ENCODE data around the gene MAPK4.

The MAPK4 gene

DNA sequence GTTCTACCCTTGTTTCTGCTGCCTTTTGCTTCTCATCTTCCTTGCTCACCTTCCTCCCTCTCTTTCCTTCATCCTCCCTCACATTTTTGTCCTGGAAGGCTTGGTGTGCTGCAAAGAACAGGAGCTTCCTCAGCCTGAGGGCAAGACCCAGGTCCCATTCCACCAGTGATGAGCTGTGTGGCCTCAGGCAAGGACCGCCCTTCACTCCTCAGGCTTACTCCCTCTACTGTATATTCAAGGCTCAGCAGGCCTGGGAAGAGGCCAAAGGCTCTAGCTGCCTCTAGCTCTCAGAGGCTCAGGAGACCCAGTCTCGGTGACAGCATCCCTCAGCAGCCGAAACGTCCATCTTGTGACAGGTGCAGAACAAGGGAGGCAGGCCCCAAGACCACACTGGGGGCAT lies 162.4 kb downstream of the MAPK4 start:
- FAIRE-seq, result no peak

- no peak for FAIRE-seq
Observed at GRCh38 chr18:50724751-50725151, 164.9 kb downstream of the MAPK4 start.

DNA sequence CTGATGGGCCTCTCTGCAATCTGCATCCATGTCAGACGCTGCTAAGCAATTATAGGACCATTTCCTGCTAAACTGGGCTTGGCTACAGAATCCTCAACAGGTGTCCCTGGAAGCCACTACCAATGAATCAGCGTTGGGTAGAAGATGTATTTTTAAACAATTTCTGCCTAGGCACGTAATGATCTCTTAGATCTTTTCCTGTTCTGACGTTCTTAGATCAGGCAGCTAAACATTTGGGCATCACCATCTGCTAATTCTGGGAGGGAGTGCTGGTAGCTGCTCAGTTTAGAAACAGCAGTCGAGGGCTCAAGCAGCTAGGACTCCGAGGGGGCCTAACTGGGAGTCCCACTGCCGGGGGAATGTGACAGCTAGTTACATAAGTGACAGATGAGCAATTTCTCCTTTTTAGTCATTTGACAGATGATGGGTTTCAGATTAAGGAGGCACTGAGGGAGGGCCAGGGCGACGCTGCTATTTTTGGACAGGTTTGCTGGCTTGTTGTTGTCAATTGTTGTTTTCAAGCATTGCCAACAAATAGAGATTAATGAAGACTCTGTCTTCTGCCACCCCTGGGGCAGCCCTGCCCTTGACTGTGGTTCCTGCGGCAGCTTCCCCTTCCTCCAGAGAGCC lies 167.2 kb downstream of the MAPK4 start:
- no peak for FAIRE-seq

DNA sequence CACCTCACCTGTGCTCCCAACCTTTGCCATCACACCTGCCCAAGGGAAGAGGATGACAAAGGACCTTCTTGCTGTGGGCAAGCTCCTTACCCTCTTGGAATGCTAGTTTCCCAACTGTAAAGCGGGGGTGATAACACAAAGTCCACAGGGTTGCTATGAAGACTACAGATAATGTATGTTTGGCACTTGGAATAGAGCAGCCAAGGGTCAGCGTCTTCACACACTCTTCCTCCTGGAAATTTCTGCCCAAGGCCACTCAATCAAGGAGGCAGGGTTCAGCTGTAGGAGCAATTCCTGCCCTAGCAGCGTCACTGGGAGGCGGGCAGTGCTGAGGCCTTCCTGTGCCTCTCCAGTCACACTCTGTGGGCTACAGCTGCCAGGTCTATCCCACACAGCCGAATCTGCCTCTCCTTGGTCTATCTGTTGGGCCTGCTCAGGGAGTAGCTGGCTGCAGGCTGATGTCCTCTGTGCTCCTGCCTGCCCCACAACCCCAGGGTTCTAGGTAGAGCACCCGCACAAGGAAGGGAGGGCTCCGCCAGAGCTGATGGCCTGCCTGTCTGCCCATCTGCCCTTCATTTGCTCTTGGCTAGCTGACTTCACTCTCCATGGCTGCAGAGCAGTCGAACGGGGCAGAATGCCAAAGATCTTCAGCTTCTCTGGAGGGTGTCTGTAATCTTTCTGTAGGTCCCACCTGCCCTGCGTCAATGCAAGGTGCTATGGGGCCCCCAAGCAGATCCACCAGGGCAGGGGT lies 168.0 kb downstream of the MAPK4 start:
- FAIRE-seq, result no peak

DNA sequence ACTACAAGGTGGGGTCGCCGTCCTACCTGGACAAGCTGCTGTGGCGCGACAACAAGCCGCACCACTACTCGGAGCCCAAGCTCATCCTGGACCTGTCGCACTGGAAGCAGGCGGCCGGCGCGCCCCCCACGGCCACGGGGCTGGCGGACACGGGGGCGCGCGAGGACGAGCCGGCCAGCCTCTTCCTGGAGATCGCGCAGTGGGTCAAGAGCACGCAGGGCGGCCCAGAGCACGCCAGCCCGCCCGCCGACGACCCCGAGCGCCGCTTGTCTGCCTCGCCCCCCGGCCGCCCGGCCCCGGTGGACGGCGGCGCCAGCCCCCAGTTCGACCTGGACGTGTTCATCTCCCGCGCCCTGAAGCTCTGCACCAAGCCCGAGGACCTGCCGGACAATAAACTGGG lies 169.5 kb downstream of the MAPK4 start:
- no peak for FAIRE-seq

DNA sequence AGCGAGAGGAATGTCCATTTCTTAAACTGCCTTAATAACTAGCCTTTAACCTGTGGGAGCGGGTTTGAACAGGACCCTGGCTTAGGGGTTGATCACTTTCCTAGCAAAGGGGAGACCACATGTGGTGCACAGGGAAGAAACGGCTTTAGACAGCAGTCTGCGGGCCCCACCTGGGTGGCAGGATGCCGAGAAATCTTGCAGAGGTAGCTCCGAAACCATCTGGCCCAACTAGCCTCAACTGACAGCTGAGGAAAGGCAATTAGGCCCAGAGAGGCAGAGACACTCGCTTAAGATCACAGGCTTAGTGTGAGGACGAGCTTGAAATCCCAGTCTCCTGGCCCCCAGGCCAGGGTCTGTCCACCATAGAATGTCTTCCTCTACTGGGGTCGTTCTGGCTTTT lies 170.1 kb downstream of the MAPK4 start:
- no peak for FAIRE-seq

DNA sequence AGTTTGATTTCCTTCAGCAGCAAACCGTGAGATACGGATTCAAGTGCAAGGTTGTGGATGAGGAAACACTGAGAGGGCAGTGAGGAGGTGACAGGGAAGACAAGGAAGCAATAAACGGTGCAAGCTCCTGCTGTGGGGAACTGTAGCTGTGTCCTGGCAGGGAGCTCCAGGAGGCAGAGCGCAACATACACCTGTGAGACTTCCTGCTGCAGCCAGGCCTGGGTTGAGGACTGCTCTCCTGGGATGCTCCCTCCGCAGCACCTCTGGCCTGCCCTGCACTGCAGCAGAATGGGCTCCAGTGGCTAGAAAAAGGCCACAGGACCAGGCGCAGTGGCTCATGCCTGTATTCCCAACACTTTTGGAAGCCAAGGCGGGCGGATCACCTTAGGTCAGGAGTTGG lies 174.5 kb downstream of the MAPK4 start:
- no peak for FAIRE-seq

DNA sequence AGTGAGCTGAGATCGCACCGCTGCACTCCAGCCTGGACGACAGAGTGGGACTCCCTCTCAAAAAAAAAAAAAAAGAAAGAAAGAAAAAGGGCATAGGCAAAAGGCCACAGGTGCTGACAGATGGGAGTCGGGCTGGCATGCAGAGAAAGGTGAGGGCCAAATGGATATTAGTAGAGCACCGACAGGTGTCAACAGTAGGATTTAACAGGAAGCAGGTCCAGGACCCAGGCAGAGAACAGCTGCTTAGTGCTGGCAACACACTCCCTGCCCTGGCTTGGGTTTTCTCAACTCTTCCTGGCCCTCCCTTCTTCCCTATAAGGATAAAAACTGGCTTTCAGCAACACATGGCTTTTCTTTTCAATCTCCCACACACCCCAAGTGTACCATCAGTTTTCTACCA lies 175.0 kb downstream of the MAPK4 start:
- no peak for FAIRE-seq

DNA sequence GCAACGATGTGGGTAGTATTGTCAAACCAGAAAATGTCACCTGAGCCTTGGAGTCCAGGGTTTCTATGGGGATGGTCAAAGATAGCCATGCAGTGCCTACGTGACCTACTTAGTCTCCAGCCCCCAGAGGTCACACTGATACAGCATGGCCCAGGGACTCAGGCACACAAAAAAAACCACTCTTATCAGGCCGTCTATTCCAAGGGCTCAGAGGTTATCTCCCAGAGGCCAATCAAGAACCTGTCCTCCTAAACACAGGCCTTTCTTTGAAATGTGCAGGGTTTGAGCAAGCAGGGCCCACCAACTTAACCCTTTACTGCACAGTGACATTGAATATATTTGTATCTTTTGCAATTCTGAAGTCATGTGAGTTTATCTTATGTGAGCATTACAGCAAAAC lies 177.2 kb downstream of the MAPK4 start:
- no peak for FAIRE-seq

DNA sequence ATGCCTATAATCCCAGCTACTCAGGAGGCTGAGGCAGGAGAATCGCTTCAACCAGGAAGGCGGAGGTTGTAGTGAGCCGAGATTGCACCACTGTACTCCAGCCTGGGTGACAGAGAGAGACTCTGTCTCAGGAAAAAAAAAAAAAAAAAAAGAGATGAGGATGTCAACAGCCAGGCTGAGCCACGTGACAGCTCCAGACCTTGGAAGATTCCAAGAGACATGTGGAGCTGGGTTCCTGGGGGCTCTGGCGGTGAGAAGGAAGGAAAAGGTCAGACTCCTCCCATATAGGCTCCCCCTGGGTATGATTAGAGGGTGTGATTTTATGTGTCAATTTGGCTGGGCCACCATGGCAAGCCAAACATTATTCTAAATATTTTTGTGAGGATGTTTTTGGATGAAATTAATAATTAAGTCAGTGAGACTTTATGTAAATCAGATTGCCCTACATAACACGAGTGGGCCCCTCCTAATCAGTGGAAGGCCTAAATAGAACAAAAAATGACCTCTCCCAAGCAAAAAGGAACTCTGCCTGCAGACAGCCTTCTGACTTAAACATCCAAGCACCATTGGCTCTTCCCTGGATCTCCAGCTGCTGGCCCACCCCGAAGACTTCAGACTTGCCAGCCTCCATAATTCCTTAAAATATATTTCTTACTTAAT lies 178.3 kb downstream of the MAPK4 start:
- no peak for FAIRE-seq

- no peak for FAIRE-seq
Observed at GRCh38 chr18:50742952-50743351, 183.1 kb downstream of the MAPK4 start.

DNA sequence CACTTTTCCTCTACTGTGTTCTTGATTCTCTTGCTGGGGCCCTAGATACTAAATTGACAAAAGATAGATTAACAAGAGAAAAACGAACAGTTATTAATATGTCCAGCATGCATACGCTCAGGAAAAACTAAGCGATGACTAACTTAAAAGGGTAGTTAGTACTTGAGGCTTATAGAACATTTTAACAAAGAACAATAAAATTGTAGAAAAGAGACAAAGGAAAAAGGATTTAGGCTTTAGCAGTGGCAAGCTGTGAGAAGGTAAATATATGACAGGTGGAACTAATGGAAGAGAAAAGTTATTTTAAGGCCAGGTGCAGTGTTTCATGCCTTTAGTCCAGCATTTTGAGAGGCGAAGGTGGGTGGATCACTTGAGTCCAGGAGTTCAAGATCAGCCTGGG lies 184.4 kb downstream of the MAPK4 start:
- FAIRE-seq, result no peak

DNA sequence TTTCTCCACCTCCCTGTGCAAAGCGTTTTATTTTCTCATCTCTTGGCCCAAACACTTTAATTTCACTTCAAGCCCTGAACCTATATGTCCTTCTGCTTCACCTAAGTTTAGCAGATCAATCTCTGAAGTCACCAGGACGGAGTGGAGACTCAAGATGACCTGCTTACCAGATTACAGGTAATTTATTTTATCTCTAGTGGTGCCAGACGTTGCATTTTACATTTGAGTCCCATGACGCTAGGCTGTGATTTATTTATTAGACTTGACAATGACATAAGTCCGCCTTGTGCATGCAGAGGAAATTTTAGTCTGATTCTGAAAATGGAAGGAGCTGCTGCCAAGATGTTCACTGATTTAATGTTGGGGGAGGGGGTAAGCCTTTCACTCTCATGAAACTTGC lies 186.1 kb downstream of the MAPK4 start:
- no peak for FAIRE-seq

- no peak for FAIRE-seq
Observed at GRCh38 chr18:50747849-50748242, 188.0 kb downstream of the MAPK4 start.

GRCh38 chr18:50748243-50749229 lies 188.6 kb downstream of the MAPK4 start:
- no peak for FAIRE-seq

GRCh38 chr18:50749421-50749820 lies 189.5 kb downstream of the MAPK4 start:
- FAIRE-seq, result no peak

GRCh38 chr18:50749945-50750344 lies 190.1 kb downstream of the MAPK4 start:
- no peak for FAIRE-seq

DNA sequence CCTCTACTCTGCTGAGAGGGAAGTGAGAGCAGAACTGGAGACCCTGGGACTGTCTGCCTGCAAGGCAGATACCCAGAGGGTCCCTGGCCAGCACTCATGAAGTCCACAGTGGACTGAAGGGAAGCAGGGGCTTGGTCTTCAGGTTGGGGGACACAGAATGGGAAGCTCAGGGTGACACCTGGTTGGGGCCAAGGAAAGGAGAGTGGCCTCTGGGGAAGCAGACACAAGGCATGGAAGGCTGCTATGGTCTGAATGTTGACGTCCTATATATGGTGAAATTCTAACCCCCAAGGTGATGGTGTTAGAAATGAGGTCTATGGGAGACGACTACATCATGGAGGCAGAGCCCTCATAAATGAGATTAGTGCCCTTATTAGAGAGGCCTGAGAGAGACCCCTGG lies 190.7 kb downstream of the MAPK4 start:
- FAIRE-seq, result no peak

DNA sequence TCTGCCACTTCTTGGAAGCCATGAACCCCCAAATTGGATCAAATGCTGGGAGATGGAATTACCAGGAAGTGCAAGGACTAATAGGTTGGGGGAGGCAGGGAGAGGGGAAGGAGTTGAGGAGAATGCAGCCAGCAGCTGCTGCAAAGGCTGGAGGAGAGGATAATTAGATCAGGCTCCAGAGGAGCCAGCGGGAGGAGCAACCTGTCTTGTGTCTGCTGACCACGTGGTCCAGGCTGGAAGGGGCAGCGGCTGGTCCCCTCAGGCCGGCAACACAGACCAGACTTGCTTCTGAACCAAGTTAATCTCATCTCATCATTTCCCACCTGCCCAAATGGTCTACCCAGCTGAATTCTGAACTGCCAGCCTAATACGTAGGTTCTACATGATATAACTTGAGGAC lies 191.6 kb downstream of the MAPK4 start:
- FAIRE-seq, result no peak

- no peak for FAIRE-seq
Observed at GRCh38 chr18:50751947-50752346, 192.1 kb downstream of the MAPK4 start.

- no peak for FAIRE-seq
Observed at GRCh38 chr18:50753311-50753710, 193.4 kb downstream of the MAPK4 start.

DNA sequence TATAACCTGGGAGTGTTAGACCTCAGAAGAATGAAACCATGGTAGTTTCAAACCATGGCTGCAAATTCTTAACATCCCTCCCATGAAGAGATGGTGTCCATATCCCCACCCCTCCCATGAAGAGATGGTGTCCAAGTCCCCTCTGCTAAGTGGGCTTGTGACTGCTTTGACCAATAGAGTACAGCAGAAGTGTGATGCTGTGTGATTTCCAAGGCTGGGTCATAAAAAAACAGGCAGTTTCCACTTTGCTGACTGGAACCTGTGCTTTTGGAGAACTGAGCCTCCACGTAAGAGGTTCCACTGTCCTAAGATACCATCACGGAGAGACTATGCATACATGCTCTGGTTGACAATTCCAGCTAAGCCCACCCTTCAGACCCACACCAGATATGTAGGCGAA lies 194.4 kb downstream of the MAPK4 start:
- FAIRE-seq, result no peak

- FAIRE-seq, result no peak
Observed at GRCh38 chr18:50757358-50757757, 197.5 kb downstream of the MAPK4 start.

All from A204.1 (cell line).